ENCODE results near the gene FANCC.

The FANCC gene

DNA sequence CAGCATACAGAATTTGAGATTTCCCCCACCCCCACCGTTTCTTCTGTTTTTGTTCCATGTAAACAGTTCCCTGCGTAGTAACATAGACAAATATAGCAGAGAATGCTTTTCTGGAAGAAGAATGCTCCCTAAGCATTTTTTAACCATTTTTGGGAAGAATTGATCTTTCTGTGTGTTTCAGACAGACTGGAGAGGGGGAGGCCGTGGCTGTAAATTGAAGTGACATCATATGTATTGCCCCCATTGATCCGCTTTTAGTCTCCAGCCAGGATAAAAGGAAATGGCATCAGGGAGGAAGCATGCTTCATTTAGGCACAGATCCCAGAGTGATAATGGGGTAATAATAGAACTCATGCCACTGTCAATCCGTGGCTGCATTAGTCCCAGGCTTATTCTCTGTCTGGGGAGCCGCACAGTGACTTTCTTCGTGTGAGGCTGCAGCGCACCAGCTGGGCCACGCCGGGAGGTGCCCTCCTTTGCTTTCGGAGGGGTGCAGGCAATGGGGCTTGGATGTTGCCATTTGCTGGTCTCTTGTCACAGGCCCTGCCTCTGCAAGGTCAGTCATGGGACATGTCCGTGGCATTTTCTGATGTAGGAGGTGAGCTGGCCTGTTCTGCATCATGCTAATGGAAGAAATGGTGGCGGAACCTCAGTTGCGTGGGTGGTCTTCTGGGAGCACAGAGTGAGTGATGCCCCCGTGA, 261.5 kb downstream of the FANCC start:
- no peak for DNase-seq (ENCODE audit: low read depth)
- TF ChIP-seq, protein P1, sequence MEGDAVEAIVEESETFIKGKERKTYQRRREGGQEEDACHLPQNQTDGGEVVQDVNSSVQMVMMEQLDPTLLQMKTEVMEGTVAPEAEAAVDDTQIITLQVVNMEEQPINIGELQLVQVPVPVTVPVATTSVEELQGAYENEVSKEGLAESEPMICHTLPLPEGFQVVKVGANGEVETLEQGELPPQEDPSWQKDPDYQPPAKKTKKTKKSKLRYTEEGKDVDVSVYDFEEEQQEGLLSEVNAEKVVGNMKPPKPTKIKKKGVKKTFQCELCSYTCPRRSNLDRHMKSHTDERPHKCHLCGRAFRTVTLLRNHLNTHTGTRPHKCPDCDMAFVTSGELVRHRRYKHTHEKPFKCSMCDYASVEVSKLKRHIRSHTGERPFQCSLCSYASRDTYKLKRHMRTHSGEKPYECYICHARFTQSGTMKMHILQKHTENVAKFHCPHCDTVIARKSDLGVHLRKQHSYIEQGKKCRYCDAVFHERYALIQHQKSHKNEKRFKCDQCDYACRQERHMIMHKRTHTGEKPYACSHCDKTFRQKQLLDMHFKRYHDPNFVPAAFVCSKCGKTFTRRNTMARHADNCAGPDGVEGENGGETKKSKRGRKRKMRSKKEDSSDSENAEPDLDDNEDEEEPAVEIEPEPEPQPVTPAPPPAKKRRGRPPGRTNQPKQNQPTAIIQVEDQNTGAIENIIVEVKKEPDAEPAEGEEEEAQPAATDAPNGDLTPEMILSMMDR (IDR thresholded peaks at IDR 0.05; ENCODE audit: control insufficient read depth, insufficient read depth, low read depth, low read length, missing control alignments), result no peak
- H3K4me3 ChIP-seq (ENCODE audit: control insufficient read depth, low read depth, low read length), result peak overlapping the region; percentile 3

- no peak overlapping the region for H3K4me3 ChIP-seq (ENCODE audit: control insufficient read depth, low read depth, low read length)
Measured at GRCh38 chr9:95055334-95055850, 262.1 kb downstream of the FANCC start.

GRCh38 chr9:95053611-95054570, 263.6 kb downstream of the FANCC start:
- TF ChIP-seq, protein P1 (IDR thresholded peaks at IDR 0.05; ENCODE audit: control insufficient read depth, insufficient read depth, low read depth, low read length, missing control alignments), result no peak
- no peak overlapping the region for H3K4me3 ChIP-seq (ENCODE audit: control insufficient read depth, low read depth, low read length)
- no peak for DNase-seq (ENCODE audit: low read depth)

More at GRCh38 chr9:95055334-95055850, 262.1 kb downstream of the FANCC start:
- TF ChIP-seq, protein P1 (IDR thresholded peaks at IDR 0.05; ENCODE audit: control insufficient read depth, insufficient read depth, low read depth, low read length, missing control alignments), result no peak
- DNase-seq (ENCODE audit: low read depth), result no peak

DNA sequence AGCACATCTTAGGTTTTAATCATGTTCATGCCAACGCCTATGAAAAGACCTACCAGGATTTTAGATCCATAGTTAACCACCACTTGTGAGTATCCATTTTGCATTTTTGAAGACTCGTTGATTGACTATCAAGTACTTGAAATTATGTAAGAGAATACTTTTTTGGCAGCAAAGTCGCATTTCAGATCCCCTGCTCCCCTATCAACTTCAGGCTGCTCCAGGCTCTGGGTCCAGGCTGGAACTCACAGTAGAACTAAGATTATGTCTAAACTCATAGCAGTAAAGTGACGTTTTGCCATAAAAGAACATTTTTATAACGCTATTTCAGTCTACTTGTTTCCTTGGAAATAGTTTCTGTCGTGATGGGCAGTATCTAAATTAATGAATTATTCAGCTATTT, 267.7 kb downstream of the FANCC start:
- peak overlapping the region; percentile 36 for H3K4me3 ChIP-seq (ENCODE audit: control insufficient read depth, low read depth, low read length)

More for the DNA sequence above, 267.7 kb downstream of the FANCC start:
- TF ChIP-seq, protein P1 (IDR thresholded peaks at IDR 0.05; ENCODE audit: control insufficient read depth, insufficient read depth, low read depth, low read length, missing control alignments), result no peak
- DNase-seq (ENCODE audit: low read depth), result no peak
